Endothelial cell (in vitro differentiated cells): ENCODE results near the gene GALNT12. TPM values are rescaled to one million over a fixed set of nuclear protein-coding genes. Genes with fewer than 3 reads are reported as not detected.

Source experiments
- DNase-seq: peaks from one replicate; pipeline ENCODE4 v3.0.0; 2021; ENCODE audit warnings: low spot score
- H3K27ac Mint-ChIP-seq: one replicate; pipeline ENCODE4 v1.8.0; 2021; ENCODE audit warnings: mixed read lengths, inconsistent platforms; ENCODE audit not compliant: unreplicated experiment
- H3K27me3 Mint-ChIP-seq: one replicate; pipeline ENCODE4 v1.8.0; 2021; ENCODE audit warnings: mild to moderate bottlenecking, moderate library complexity, mixed read lengths, inconsistent platforms; ENCODE audit not compliant: unreplicated experiment
- H3K36me3 Mint-ChIP-seq: one replicate; pipeline ENCODE4 v1.8.0; 2021; ENCODE audit warnings: mild to moderate bottlenecking, low read depth, mixed read lengths, inconsistent platforms; ENCODE audit not compliant: unreplicated experiment
- H3K4me1 Mint-ChIP-seq: one replicate; pipeline ENCODE4 v1.8.0; 2021; ENCODE audit warnings: mild to moderate bottlenecking, mixed read lengths, inconsistent platforms; ENCODE audit not compliant: unreplicated experiment
- H3K4me3 Mint-ChIP-seq: one replicate; pipeline ENCODE4 v1.8.0; 2021; ENCODE audit warnings: mild to moderate bottlenecking, mixed read lengths, inconsistent platforms; ENCODE audit not compliant: unreplicated experiment
- H3K9me3 Mint-ChIP-seq: one replicate; pipeline ENCODE4 v1.8.0; 2021; ENCODE audit warnings: mixed read lengths, inconsistent platforms; ENCODE audit not compliant: unreplicated experiment
- CTCF ChIP-seq: fragments of 200-600 bp; sonication (generic); IDR thresholded peaks from one replicate; pipeline ENCODE4 v1.5.0; 2021; ENCODE audit warnings: antibody characterized with exemption; ENCODE audit not compliant: unreplicated experiment
- total RNA-seq: library from RNA; stranded (reverse); fragmentation: NEBNext Ultra II Directional; extraction: Animal tissue kit (Norgen Biotek cat#: 25700); gene quantifications from one replicate; pipeline ENCODE4 v1.2.1, GENCODE V29; 2021; ENCODE audit not compliant: unreplicated experiment

Gene GALNT12
- total RNA-seq, 1 donor from 2014 or later, result 1.7 TPM

- TF ChIP-seq CTCF, result no peak
Observed at GRCh38 chr9:98875536-98875935, 68.1 kb downstream of the GALNT12 start.

GRCh38 chr9:98877311-98877710 lies 69.8 kb downstream of the GALNT12 start:
- no peak for DNase-seq
- Mint-ChIP-seq H3K9me3 (no peaks in the 10 kb centered on the region), H3K27ac (no peak overlapping the region), H3K4me1 (peaks cover 5% of the 10 kb centered on the region), H3K27me3 (peaks cover 1% of the 10 kb centered on the region), H3K36me3 (no peaks in the 10 kb centered on the region), H3K4me3 (no peak overlapping the region)
- TF ChIP-seq CTCF, result no peak

More at GRCh38 chr9:98875536-98875935, 68.1 kb downstream of the GALNT12 start:
- H3K27ac Mint-ChIP-seq, result no peak overlapping the region
- H3K4me1 Mint-ChIP-seq, result peaks cover 5% of the 10 kb centered on the region
- H3K36me3 Mint-ChIP-seq, result no peaks in the 10 kb centered on the region
- H3K27me3 Mint-ChIP-seq, result peaks cover 9% of the 10 kb centered on the region
- H3K9me3 Mint-ChIP-seq, result no peaks in the 10 kb centered on the region
- no peak for DNase-seq
- no peak overlapping the region for H3K4me3 Mint-ChIP-seq

GRCh38 chr9:98879094-98879962 lies 71.9 kb downstream of the GALNT12 start:
- no peak for DNase-seq
- TF ChIP-seq CTCF, result no peak
- Mint-ChIP-seq H3K4me1 (peaks cover 5% of the 10 kb centered on the region), H3K9me3 (no peaks in the 10 kb centered on the region), H3K4me3 (no peak overlapping the region), H3K27ac (no peak overlapping the region), H3K27me3 (peaks cover 3% of the 10 kb centered on the region), H3K36me3 (no peaks in the 10 kb centered on the region)

GRCh38 chr9:98879963-98880310 lies 72.5 kb downstream of the GALNT12 start:
- no peak overlapping the region for H3K27ac Mint-ChIP-seq
- H3K4me1 Mint-ChIP-seq, result peaks cover 5% of the 10 kb centered on the region
- H3K36me3 Mint-ChIP-seq, result no peaks in the 10 kb centered on the region
- H3K27me3 Mint-ChIP-seq, result peaks cover 4% of the 10 kb centered on the region
- no peaks in the 10 kb centered on the region for H3K9me3 Mint-ChIP-seq
- no peak for TF ChIP-seq CTCF
- no peak for DNase-seq
- no peak overlapping the region for H3K4me3 Mint-ChIP-seq

- peaks cover 5% of the 10 kb centered on the region for H3K4me1 Mint-ChIP-seq
- H3K36me3 Mint-ChIP-seq, result no peaks in the 10 kb centered on the region
- peaks cover 4% of the 10 kb centered on the region for H3K27me3 Mint-ChIP-seq
- no peak for TF ChIP-seq CTCF
- DNase-seq, result no peak
- H3K9me3 Mint-ChIP-seq, result no peaks in the 10 kb centered on the region
- no peak overlapping the region for H3K4me3 Mint-ChIP-seq
- no peak overlapping the region for H3K27ac Mint-ChIP-seq
Observed at GRCh38 chr9:98880311-98881015, 73.0 kb downstream of the GALNT12 start.
